Pulmonary artery endothelial cell (primary cell): Measurements from ENCODE around the gene GRIK2. TPM values are rescaled to one million over a fixed set of nuclear protein-coding genes. Genes with fewer than 3 reads are reported as not detected.
"Not testable (repeated sequence)": the region's sequence is repeated elsewhere in the genome, so short reads cannot be mapped to it uniquely, and the experiment has no call there.

Experiments used
- DNase-seq: peaks from one replicate; pipeline ENCODE4 v3.0.0-alpha.2; 2011; ENCODE audit warnings: low read depth, low spot score
- total RNA-seq: library from RNA; depleted of rRNA; stranded (reverse); fragments of >200 nt; gene quantifications from 2 replicates; pipeline ENCODE4 v1.2.3, GENCODE V29; 2014

The GRIK2 gene
- total RNA-seq, 1 donor from 2014 or later = not detected

DNA sequence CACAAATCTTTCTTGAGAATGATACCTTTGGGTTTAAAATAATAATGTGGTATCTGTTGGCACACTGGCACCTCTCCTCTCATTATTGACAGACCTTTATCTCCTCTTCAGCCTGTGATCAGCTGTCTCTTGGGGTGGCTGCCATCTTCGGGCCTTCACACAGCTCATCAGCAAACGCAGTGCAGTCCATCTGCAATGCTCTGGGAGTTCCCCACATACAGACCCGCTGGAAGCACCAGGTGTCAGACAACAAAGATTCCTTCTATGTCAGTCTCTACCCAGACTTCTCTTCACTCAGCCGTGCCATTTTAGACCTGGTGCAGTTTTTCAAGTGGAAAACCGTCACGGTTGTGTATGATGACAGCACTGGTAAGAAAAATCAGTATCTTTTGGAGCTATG lies 232.8 kb downstream of the GRIK2 start:
- DNase-seq = no peak

GRCh38 chr6:101630941-101631340 lies 237.4 kb downstream of the GRIK2 start:
- no peak for DNase-seq

- no peak for DNase-seq
Measured at GRCh38 chr6:101633081-101633480, 239.6 kb downstream of the GRIK2 start.

GRCh38 chr6:101638865-101639264 lies 245.4 kb downstream of the GRIK2 start:
- not testable (repeated sequence) for DNase-seq

- DNase-seq = no peak
Measured at GRCh38 chr6:101640131-101640530, 246.6 kb downstream of the GRIK2 start.

DNA sequence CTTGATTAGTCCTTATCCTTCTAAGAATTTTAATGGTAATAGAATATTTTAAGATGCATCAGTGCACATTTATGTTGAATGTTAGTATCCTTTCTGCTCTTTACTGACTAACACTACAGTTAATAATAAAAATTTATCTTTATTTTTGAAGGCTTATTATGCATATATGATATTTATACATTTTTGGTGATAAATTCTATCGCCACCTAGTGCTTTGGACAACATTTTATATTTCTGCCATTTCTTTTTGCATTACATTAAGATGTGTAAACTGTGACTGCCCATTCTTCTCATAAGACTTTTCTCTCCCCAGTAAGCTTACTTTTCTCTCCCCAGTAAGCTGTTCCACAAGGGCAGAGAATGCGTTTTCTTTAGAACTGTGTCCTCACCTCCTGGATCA lies 252.3 kb downstream of the GRIK2 start:
- DNase-seq = no peak

GRCh38 chr6:101650402-101651100 lies 257.0 kb downstream of the GRIK2 start:
- DNase-seq = no peak

DNA sequence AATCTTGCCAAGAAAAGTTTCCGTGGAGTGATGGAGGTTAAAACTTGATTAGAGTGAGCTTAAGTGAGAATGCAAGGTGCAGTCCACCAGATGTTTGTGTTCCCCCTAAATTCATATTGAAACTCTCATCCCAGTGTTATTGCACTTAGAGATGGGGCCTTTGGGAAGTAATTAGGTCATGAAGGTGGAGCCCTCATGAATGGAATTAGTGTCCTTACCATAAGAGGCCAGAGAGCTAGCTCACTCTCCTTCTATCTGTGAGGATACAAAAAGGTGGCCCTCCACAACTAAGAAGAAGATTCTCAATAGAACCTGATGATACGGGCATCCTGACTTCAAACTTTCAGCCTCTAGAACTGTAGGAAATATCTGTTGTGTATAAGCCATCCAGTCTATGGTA lies 258.6 kb downstream of the GRIK2 start:
- no peak for DNase-seq

- DNase-seq = no peak
Measured at GRCh38 chr6:101655109-101655508, 261.6 kb downstream of the GRIK2 start.

- no peak for DNase-seq
Measured at GRCh38 chr6:101662111-101662897, 268.8 kb downstream of the GRIK2 start.

- DNase-seq = no peak
Measured at GRCh38 chr6:101663100-101663499, 269.6 kb downstream of the GRIK2 start.

DNA sequence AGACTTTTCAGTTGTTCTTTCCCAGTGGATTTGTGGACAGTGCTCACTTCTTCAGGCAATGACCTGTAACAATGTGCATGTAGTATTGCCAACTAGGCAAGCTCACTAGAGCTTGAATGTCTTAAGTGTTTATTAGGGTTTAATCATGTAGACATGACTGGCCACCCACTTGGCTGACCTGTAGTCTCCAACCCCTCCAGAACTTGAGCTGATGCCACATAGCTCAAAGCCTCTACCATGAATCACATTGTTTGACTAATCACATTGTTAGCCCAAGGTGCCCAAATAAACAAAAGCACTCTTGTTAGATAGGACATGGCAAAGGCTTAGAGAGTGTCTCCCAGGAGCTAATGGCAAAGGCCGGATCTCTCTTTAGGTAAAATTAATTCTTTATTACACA lies 272.7 kb downstream of the GRIK2 start:
- no peak for DNase-seq

- DNase-seq = no peak
Measured at GRCh38 chr6:101668496-101669030, 275.1 kb downstream of the GRIK2 start.

- no peak for DNase-seq
Measured at GRCh38 chr6:101676187-101676586, 282.7 kb downstream of the GRIK2 start.

DNA sequence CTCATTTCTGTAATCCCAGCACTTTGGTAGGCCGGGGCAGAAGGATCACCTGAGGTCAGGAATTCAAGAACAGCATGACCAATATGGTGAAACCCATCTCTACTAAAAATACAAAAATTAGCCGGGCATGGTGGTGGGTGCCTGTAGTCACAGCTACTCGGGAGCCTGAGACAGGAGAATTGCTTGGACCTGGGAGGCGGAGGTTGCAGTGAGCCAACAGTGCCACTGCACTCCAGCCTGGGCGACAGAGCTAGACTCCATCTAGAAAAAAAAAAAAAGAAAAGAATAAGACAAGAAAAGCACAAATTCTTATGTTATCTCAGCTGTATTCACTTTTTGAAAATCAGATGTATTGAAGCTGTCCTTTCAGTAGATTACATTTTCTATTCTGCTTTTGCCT lies 289.4 kb downstream of the GRIK2 start:
- DNase-seq = no peak

DNA sequence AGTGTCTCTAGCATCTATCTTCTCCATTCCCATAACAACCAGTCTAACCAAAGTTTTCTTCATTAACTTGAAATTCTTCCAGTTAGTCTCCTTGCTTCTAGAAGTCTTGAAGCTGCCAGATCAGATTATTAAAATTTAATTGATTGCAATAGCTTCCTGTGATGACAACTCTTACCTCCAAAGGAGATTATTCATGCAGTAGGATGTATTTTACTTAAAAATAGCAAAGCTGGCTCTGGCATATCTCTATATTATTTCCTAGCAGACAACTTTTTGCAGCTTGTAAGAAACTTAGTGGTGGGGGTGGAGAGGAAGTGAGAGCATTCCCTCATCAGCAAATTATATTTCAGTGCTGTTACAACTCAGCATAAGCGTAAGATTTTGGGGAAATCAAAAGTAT lies 290.4 kb downstream of the GRIK2 start:
- no peak for DNase-seq

DNA sequence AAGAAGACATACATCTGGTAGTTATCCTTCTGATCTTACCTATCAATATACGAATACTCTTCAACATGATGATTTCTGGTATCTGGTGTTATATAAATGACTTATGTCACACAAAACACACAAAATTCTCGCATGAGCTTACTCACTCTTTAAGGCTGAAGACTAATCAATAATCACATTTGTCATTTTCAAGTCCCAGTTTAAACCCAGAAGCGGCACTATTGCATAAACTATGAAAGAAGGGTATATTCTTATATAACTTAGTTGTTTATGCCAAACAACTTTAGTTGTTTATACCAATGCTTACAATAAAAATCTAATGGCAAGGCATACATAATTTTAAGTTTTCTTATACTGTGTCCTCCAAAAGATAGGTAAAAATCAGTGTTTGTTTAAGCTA lies 293.1 kb downstream of the GRIK2 start:
- DNase-seq = no peak

- DNase-seq = no peak
Measured at GRCh38 chr6:101689156-101689555, 295.6 kb downstream of the GRIK2 start.

- DNase-seq = no peak
Measured at GRCh38 chr6:101689695-101690094, 296.2 kb downstream of the GRIK2 start.

DNA sequence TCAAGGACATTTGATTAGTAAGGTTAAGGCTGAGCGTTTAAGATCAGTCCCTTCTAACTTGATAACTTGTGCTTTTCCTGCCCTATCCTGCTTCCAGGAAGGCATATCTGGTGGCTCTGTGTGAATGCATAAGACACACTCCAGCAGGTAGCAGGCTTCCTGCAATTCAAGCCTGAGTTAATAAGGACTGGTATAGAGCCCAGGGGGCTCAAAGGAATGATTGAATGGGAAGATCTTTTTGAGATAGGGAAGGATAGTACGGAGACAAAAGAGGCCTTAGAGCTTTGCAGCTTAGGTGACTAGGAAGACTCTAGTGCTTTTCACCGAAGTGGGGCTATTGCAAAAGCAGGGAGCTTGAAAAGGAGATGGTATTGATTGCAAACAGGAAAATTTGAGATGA lies 307.1 kb downstream of the GRIK2 start:
- DNase-seq = no peak

DNA sequence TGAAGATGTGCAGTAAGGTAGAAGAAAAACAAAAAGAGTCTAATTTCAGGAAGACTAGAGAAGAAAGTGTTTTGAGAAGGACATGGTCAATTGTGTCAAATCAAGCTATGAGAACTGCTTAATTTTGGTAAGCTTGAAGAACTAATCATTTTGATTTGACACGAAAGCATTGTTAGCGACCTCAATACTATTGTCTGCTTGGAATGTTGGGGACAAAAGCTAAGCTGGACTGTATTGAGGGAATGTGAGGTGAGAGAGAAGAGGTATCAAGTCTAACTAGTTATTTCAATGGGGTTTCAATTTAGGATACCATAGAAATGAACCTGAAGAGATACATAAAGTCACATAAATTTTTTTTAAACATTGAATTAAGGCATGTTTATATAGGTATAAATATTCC lies 309.8 kb downstream of the GRIK2 start:
- DNase-seq = no peak

DNA sequence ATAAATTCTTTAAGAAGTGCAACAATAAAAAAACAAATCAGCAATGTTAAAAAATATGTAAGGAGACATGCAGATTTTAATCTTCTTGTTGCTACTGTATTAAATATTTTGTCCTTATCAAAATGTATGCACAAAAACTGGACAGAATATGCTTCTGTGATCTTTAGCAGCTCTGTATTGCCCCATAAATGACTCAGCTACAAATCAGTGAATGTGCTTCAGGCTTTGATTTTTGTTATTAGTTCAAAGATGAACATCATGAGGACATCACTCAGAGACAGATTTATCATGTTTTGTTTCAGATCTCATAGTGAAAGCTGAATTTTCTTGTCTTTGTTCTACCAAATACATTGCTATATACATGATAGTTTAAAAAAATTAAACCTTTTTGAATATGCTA lies 312.4 kb downstream of the GRIK2 start:
- DNase-seq = no peak

DNA sequence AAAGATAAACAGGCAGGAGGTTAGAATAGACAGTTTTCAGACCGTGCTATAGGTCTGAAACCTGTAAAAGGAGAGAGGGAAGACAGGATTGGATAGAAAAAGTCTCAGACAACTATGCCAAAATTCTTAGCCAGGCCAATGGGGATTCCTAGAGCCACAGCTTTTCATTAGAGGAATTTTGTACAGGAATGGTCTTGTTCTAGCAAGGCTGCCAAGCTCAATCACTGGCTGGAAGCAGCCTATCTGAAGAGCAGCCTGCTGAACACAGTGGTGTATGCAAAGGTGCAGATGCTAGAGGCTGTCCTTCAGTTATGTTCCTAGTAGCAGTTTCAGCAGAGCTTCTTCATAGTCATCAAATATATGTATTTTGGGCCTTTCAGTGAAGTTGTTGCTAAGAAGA lies 313.1 kb downstream of the GRIK2 start:
- DNase-seq = no peak
